ENCODE data around the gene OPN3.

Gene OPN3

DNA sequence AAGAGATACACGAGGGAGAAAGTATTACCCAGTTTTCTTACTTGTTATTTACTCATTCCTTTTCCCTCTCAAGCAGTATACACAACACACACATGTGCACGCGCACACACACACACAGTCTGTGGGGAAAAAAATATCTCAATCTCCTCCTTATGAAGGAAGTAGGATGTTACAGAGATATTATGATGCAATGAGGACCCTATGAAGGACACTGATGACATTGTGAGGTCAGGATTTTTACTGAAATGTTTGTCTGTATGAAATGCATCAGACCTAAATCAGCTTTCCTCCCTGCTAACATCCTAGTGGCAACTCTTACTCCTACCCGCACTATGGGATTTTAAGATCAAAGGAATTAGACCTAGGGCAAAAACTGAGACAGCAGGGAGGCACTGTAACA lies 11.8 kb upstream of the OPN3 start, which contains the start of gene WDR64:
WDR64 (plus strand) TSS at position 270 of the 400 bp plus-strand sequence. CDS start 204 bp downstream, outside the sequence.
- POLR2A ChIA-PET: no interaction called here
- no peak for TF ChIP-seq FOXM1 (IDR thresholded peaks at IDR 0.05; ENCODE audit: borderline replicate concordance)
- no peak for TF ChIP-seq HDGF (IDR thresholded peaks at IDR 0.05; ENCODE audit: borderline replicate concordance)
- no peak for TF ChIP-seq ZNF384 (IDR thresholded peaks at IDR 0.05)
- no peak for TF ChIP-seq FOXK2 (IDR thresholded peaks at IDR 0.05)
- TF ChIP-seq SUZ12 (IDR thresholded peaks at IDR 0.05): no peak
- TF ChIP-seq ELF4 (IDR thresholded peaks at IDR 0.05): no peak
- TF ChIP-seq LEF1 (IDR thresholded peaks at IDR 0.05; ENCODE audit: borderline replicate concordance): no peak
- TF ChIP-seq SP1 (IDR thresholded peaks at IDR 0.05): no peak
- TF ChIP-seq, protein P1, sequence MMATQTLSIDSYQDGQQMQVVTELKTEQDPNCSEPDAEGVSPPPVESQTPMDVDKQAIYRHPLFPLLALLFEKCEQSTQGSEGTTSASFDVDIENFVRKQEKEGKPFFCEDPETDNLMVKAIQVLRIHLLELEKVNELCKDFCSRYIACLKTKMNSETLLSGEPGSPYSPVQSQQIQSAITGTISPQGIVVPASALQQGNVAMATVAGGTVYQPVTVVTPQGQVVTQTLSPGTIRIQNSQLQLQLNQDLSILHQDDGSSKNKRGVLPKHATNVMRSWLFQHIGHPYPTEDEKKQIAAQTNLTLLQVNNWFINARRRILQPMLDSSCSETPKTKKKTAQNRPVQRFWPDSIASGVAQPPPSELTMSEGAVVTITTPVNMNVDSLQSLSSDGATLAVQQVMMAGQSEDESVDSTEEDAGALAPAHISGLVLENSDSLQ (IDR thresholded peaks at IDR 0.05): no peak
- no peak for TF ChIP-seq FOXA1 (IDR thresholded peaks at IDR 0.05)
- no peak for TF ChIP-seq BHLHE40 (IDR thresholded peaks at IDR 0.05; ENCODE audit: borderline replicate concordance)
- no peak for TF ChIP-seq NFRKB (IDR thresholded peaks at IDR 0.05)
- TF ChIP-seq CTBP1 (IDR thresholded peaks at IDR 0.05; ENCODE audit: borderline replicate concordance): no peak
- no peak for TF ChIP-seq L3MBTL2 (conservative IDR thresholded peaks at IDR 0.05)
- no peak for DNase-seq (ENCODE audit: extremely low spot score)
- CTCF ChIA-PET: no interaction called here

DNA sequence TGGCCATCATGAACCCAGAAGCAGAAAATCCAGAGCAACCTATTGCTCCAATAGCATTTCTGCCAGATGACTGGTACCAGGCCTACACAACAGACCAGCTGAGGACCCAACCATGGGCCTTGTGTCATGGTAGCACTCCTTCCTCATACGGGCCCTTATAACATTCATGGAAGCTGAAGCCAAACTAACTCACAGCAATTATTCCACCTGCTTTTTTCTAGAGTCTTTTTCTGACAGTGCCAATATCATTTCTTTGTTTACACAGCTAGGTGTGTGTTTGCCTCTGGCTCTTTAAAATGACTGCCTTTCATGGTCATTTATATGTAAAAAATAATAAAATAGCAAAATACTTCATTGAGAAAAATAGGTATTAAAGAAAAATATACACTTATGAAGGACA lies 8.0 kb upstream of the OPN3 start:
- TF ChIP-seq NFRKB (IDR thresholded peaks at IDR 0.05) (no peak), SP1 (IDR thresholded peaks at IDR 0.05) (no peak), BHLHE40 (IDR thresholded peaks at IDR 0.05; ENCODE audit: borderline replicate concordance) (no peak), ARNT (IDR thresholded peaks at IDR 0.05) (no peak), FOXK2 (IDR thresholded peaks at IDR 0.05) (no peak), L3MBTL2 (conservative IDR thresholded peaks at IDR 0.05) (no peak), ELF4 (IDR thresholded peaks at IDR 0.05) (no peak), FOXM1 (IDR thresholded peaks at IDR 0.05; ENCODE audit: borderline replicate concordance) (no peak), SUZ12 (IDR thresholded peaks at IDR 0.05) (no peak), FOXA1 (IDR thresholded peaks at IDR 0.05) (no peak), ZNF384 (IDR thresholded peaks at IDR 0.05) (no peak), LEF1 (IDR thresholded peaks at IDR 0.05; ENCODE audit: borderline replicate concordance) (no peak), TARDBP (IDR thresholded peaks at IDR 0.05) (no peak), HDGF (IDR thresholded peaks at IDR 0.05; ENCODE audit: borderline replicate concordance) (no peak), CTBP1 (IDR thresholded peaks at IDR 0.05; ENCODE audit: borderline replicate concordance) (no peak)
- TF ChIP-seq, protein P1 (IDR thresholded peaks at IDR 0.05): no peak
- ChIA-PET CTCF (interaction anchor here (0.5 kb wide), 1 partner anchor 139 kb away, joined by 6 read pairs; no protein-coding TSS in a partner anchor), POLR2A (interaction anchor here (2.7 kb wide), 1 partner anchor 8 kb away, joined by 9 read pairs; the partner anchor contains the start of genes CHML and OPN3)
- DNase-seq (ENCODE audit: extremely low spot score): no peak

DNA sequence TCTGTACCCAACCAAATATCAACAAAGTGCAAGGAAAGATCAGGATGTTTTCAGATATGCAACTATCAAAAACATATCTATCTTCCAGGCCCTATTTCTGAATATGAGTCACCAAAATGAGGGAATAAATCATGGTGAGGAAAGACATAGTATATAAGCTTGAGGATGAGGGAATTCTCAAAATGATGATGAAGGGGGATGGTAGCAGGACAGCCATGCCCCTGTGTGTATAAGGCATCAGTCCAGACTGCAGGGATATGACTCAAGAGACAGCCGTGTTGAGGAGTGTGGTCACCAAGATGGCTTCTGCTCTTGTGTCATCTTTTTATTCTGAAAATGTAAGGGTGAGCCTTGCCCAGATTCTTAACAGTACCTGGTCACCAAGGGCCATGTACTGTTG lies 7.5 kb upstream of the OPN3 start:
- DNase-seq (ENCODE audit: extremely low spot score): no peak
- TF ChIP-seq TARDBP (IDR thresholded peaks at IDR 0.05): no peak
- ChIA-PET POLR2A (no interaction called here), CTCF (no interaction called here)

DNA sequence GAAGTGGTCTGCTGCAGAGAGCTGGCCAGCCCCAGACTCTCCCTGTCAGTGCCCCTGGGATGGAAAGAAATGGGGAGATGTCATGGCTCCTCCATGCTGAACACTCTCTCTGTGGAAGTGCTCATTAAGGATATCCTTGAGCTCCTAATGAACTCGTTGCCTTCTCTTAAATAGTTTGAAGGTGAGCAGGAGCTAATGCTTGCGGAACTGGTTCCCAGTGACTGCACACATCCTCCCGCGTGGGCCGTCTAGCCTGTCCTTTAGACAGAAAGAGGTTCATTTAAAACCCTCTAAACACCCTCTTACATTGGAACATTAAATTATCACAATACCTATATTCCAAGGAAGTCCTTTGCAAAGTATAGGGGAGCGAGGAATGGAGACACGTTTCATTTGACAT lies 6.0 kb upstream of the OPN3 start:
- CTCF ChIA-PET: no interaction called here

DNA sequence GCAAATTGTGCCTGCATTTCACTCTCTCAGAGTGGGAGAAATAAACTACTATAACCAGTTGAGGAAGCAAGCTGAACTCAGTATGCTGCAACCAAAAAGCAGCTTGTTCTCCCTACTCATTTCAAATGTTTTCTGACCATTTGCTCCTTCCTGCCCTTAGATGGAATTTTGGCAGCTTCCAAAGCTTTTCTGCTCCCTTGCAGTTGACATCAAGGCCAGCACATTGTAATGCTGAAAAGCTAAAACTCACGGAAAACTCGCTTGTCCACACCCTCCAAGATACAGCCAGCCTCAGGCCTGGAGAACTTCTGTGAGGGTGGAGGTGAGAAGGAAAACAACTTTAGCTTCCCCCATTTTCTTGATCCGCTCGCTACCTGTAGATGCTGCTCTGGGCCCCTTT lies 5.0 kb upstream of the OPN3 start:
- CTCF ChIA-PET: no interaction called here
- no peak for TF ChIP-seq SUZ12 (IDR thresholded peaks at IDR 0.05)
- no peak for TF ChIP-seq FOXA1 (IDR thresholded peaks at IDR 0.05)
- no peak for TF ChIP-seq FOXK2 (IDR thresholded peaks at IDR 0.05)
- TF ChIP-seq TARDBP (IDR thresholded peaks at IDR 0.05): no peak
- no peak for TF ChIP-seq SP1 (IDR thresholded peaks at IDR 0.05)
- no peak for TF ChIP-seq ELF4 (IDR thresholded peaks at IDR 0.05)
- no peak for TF ChIP-seq CTBP1 (IDR thresholded peaks at IDR 0.05; ENCODE audit: borderline replicate concordance)
- no peak for TF ChIP-seq BHLHE40 (IDR thresholded peaks at IDR 0.05; ENCODE audit: borderline replicate concordance)
- TF ChIP-seq ZNF384 (IDR thresholded peaks at IDR 0.05): no peak
- TF ChIP-seq NFRKB (IDR thresholded peaks at IDR 0.05): no peak
- no peak for TF ChIP-seq FOXM1 (IDR thresholded peaks at IDR 0.05; ENCODE audit: borderline replicate concordance)
- TF ChIP-seq ARNT (IDR thresholded peaks at IDR 0.05): no peak
- TF ChIP-seq, protein P1 (IDR thresholded peaks at IDR 0.05): no peak
- TF ChIP-seq LEF1 (IDR thresholded peaks at IDR 0.05; ENCODE audit: borderline replicate concordance): no peak
- TF ChIP-seq L3MBTL2 (conservative IDR thresholded peaks at IDR 0.05): no peak
- TF ChIP-seq HDGF (IDR thresholded peaks at IDR 0.05; ENCODE audit: borderline replicate concordance): no peak
- POLR2A ChIA-PET: interaction anchor here (1.2 kb wide), 1 partner anchor 203 kb away, joined by 4 read pairs; the partner anchor contains the start of gene EXO1
- DNase-seq (ENCODE audit: extremely low spot score): no peak

More for the DNA sequence above, 6.0 kb upstream of the OPN3 start:
- POLR2A ChIA-PET: interaction anchor here (1.2 kb wide), 1 partner anchor 202 kb away, joined by 4 read pairs; the partner anchor contains the start of gene EXO1
- no peak for DNase-seq (ENCODE audit: extremely low spot score)
- no peak for TF ChIP-seq NFRKB (IDR thresholded peaks at IDR 0.05)
- TF ChIP-seq FOXM1 (IDR thresholded peaks at IDR 0.05; ENCODE audit: borderline replicate concordance): no peak
- no peak for TF ChIP-seq SP1 (IDR thresholded peaks at IDR 0.05)
- TF ChIP-seq FOXK2 (IDR thresholded peaks at IDR 0.05): no peak
- no peak for TF ChIP-seq TARDBP (IDR thresholded peaks at IDR 0.05)
- no peak for TF ChIP-seq HDGF (IDR thresholded peaks at IDR 0.05; ENCODE audit: borderline replicate concordance)
- TF ChIP-seq ZNF384 (IDR thresholded peaks at IDR 0.05): no peak
- TF ChIP-seq ARNT (IDR thresholded peaks at IDR 0.05): no peak
- TF ChIP-seq FOXA1 (IDR thresholded peaks at IDR 0.05): no peak
- no peak for TF ChIP-seq CTBP1 (IDR thresholded peaks at IDR 0.05; ENCODE audit: borderline replicate concordance)
- no peak for TF ChIP-seq LEF1 (IDR thresholded peaks at IDR 0.05; ENCODE audit: borderline replicate concordance)
- no peak for TF ChIP-seq ELF4 (IDR thresholded peaks at IDR 0.05)
- TF ChIP-seq, protein P1 (IDR thresholded peaks at IDR 0.05): no peak
- TF ChIP-seq L3MBTL2 (conservative IDR thresholded peaks at IDR 0.05): no peak
- no peak for TF ChIP-seq SUZ12 (IDR thresholded peaks at IDR 0.05)
- TF ChIP-seq BHLHE40 (IDR thresholded peaks at IDR 0.05; ENCODE audit: borderline replicate concordance): no peak

All from HEK293T (cell line).